Measurements from ENCODE around the gene GLYR1.

Gene GLYR1

DNA sequence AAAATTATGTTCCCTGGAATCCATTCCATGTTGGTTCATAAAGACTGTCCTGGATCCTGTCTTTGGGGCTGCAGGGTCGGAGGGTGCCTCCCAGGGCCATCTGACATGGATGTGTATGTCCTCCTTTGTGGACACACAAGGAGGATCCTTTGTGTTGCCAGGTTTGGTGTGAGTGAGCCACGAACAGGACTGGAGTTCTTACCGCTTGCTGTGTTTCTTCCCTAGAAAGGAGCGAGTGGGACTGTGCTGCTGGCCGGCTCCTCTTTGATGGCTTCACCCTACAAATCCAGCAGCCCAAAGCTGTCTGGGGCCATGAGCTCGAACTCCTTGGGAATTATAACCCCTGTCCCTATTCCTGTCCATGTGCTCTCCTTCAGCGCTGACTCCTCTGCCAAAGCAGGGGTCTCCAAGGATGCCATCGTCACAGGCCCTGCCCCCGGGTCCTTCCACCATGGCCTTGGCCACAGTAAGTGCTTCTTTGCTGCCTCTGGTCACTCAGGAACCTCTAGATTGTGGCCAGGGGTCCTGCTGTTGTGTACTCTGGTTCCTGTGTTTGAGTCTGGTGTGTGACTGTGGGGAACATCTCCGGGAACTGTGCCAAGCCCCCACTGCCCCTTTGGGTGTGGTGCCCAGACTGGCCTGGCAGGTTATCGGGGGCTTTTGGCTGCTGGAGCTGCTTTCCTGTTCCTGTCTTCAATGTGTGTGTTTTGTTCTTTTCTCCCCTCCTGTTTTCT is 29.7 kb upstream of the GLYR1 start:
- H3K4me3 ChIP-seq (replicated peaks; ENCODE audit: low read depth, low read length) = no peak overlapping the region
- no peaks in the 10 kb centered on the region for H3K27me3 ChIP-seq (replicated peaks; ENCODE audit: control insufficient read depth, insufficient read depth, low read length)
- TF ChIP-seq, protein P1, sequence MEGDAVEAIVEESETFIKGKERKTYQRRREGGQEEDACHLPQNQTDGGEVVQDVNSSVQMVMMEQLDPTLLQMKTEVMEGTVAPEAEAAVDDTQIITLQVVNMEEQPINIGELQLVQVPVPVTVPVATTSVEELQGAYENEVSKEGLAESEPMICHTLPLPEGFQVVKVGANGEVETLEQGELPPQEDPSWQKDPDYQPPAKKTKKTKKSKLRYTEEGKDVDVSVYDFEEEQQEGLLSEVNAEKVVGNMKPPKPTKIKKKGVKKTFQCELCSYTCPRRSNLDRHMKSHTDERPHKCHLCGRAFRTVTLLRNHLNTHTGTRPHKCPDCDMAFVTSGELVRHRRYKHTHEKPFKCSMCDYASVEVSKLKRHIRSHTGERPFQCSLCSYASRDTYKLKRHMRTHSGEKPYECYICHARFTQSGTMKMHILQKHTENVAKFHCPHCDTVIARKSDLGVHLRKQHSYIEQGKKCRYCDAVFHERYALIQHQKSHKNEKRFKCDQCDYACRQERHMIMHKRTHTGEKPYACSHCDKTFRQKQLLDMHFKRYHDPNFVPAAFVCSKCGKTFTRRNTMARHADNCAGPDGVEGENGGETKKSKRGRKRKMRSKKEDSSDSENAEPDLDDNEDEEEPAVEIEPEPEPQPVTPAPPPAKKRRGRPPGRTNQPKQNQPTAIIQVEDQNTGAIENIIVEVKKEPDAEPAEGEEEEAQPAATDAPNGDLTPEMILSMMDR (IDR thresholded peaks at IDR 0.05; ENCODE audit: insufficient read depth, low read length, poor library complexity, severe bottlenecking) = no peak
- peaks cover 53% of the 10 kb centered on the region for H3K36me3 ChIP-seq (ENCODE audit: control insufficient read depth, insufficient read depth, low read length)
- DNase-seq (ENCODE audit: extremely low read depth, insufficient read length) = no peak

DNA sequence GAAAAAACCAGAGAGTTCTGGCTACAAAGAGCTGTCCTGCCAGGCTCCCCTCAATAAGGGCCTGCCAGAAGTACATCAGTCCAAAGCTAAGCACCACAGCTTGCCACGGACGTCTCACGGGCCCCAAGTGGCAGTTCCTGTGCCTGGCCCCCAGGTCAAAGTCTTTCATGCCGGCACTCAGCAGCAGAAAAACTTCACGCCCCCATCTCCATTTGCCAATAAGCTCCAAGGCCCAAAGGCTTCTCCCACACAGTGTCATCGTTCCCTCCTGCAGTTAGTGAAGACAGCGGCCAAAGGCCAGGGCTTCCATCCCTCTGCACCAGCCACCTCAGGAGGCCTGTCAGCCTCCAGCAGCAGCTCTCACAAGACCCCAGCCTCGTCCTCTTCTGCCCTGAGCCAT is 27.6 kb upstream of the GLYR1 start:
- H3K27me3 ChIP-seq (replicated peaks; ENCODE audit: control insufficient read depth, insufficient read depth, low read length) = no peaks in the 10 kb centered on the region
- no peak overlapping the region for H3K4me3 ChIP-seq (replicated peaks; ENCODE audit: low read depth, low read length)
- no peak for DNase-seq (ENCODE audit: extremely low read depth, insufficient read length)
- TF ChIP-seq, protein P1 (IDR thresholded peaks at IDR 0.05; ENCODE audit: insufficient read depth, low read length, poor library complexity, severe bottlenecking) = no peak
- H3K36me3 ChIP-seq (ENCODE audit: control insufficient read depth, insufficient read depth, low read length) = peaks cover 51% of the 10 kb centered on the region

DNA sequence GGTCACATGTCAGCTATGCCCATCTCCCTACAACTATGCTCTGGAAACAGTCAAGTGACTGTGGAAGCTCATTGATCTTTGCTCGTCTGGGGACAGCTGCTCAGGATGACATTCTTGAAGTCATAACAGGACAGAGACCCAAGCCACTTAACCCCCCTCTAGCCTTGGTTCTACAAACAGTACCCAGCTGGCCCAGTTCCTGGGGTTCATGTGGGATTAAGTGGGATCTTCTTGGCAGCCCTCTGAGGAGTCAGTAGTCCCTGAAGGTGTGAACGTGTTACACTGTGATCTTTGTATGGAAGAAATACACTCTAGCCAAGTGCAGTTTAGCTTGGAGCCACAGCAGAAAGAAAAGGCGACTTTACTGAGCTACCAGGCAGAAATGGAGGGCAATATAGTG is 26.0 kb upstream of the GLYR1 start:
- peaks cover 52% of the 10 kb centered on the region for H3K36me3 ChIP-seq (ENCODE audit: control insufficient read depth, insufficient read depth, low read length)
- no peak overlapping the region for H3K4me3 ChIP-seq (replicated peaks; ENCODE audit: low read depth, low read length)
- TF ChIP-seq, protein P1 (IDR thresholded peaks at IDR 0.05; ENCODE audit: insufficient read depth, low read length, poor library complexity, severe bottlenecking) = no peak
- no peak for DNase-seq (ENCODE audit: extremely low read depth, insufficient read length)
- H3K27me3 ChIP-seq (replicated peaks; ENCODE audit: control insufficient read depth, insufficient read depth, low read length) = no peaks in the 10 kb centered on the region

DNA sequence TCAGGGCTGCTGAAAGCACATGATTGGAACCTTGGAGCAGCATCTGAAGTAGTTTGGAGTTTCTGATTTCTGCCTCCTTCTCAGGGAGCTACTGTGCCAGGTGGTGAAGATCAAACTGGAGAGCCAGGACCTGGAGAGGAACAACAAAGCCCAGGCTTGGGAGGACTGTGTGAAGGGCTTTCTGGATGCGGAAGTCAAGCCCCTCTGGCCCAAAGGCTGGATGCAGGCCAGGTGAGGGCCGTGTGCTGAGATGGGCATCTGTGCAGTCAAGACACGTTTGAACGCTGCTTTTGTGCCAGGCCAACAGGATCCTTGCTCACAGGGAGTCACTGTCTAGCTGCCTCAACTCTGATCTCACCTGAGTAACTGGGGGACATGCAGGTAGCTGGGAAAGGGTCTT is 24.0 kb upstream of the GLYR1 start:
- DNase-seq (ENCODE audit: extremely low read depth, insufficient read length) = no peak
- Histone ChIP-seq H3K27me3 (replicated peaks; ENCODE audit: control insufficient read depth, insufficient read depth, low read length) (no peaks in the 10 kb centered on the region), H3K4me3 (replicated peaks; ENCODE audit: low read depth, low read length) (no peak overlapping the region), H3K36me3 (ENCODE audit: control insufficient read depth, insufficient read depth, low read length) (peaks cover 46% of the 10 kb centered on the region)
- TF ChIP-seq, protein P1 (IDR thresholded peaks at IDR 0.05; ENCODE audit: insufficient read depth, low read length, poor library complexity, severe bottlenecking) = no peak

DNA sequence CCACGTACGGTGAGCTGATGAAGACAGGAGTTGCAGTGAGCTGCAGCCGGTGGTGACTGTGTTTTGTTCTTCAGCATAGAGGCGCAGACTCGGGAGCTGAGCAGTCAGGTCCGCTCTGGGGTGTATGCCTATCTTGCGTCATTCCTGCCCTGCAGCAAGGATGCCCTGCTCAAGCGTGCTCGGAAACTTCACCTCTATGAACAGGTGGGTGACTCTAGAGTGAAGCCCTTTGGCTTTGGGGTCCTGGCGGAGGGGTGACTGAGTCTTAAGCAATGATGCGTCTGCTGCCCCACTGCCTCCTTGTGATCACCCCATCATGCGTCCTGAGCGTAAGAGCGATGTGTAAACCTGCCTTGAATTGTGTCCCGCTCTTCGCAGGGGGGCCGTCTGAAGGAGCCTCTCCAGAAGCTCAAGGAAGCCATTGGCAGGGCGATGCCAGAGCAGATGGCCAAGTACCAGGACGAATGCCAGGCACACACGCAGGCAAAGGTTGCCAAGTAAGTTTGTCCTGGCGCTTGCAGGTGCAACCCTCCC is 23.1 kb upstream of the GLYR1 start:
- no peak for DNase-seq (ENCODE audit: extremely low read depth, insufficient read length)
- TF ChIP-seq, protein P1 (IDR thresholded peaks at IDR 0.05; ENCODE audit: insufficient read depth, low read length, poor library complexity, severe bottlenecking) = no peak
- H3K27me3 ChIP-seq (replicated peaks; ENCODE audit: control insufficient read depth, insufficient read depth, low read length) = no peaks in the 10 kb centered on the region
- peaks cover 41% of the 10 kb centered on the region for H3K36me3 ChIP-seq (ENCODE audit: control insufficient read depth, insufficient read depth, low read length)
- no peak overlapping the region for H3K4me3 ChIP-seq (replicated peaks; ENCODE audit: low read depth, low read length)

Measured in GM06990 (cell line).